NCI-H460 (cell line): ENCODE results near the gene BCL2L1. TPM values are rescaled to one million over a fixed set of nuclear protein-coding genes. Genes with fewer than 3 reads are reported as not detected.
"Not testable (repeated sequence)": the region's sequence is repeated elsewhere in the genome, so short reads cannot be mapped to it uniquely, and the experiment has no call there.

Experiments
- DNase-seq: peaks from one replicate; pipeline ENCODE4 v3.0.0-alpha.2; 2016; ENCODE audit warnings: low read depth; ENCODE audit errors: extremely low read depth
- total RNA-seq: library from RNA; depleted of rRNA; stranded (reverse); fragments of >200 nt; shearing (Covaris generic); gene quantifications from 2 replicates; pipeline ENCODE4 v1.2.3, GENCODE V29; 2014; rRNA removed

BCL2L1 gene
- total RNA-seq, 1 experiment from 2014 or later = 90.6 TPM

GRCh38 chr20:31626534-31626933, 96.1 kb downstream of the BCL2L1 start:
- not testable (repeated sequence) for DNase-seq

- DNase-seq = not testable (repeated sequence)
Measured at GRCh38 chr20:31623123-31623505, 99.6 kb downstream of the BCL2L1 start.

- no peak for DNase-seq
Measured at GRCh38 chr20:31620246-31620645, 102.4 kb downstream of the BCL2L1 start.

GRCh38 chr20:31617432-31618104, 105.1 kb downstream of the BCL2L1 start:
- no peak for DNase-seq

- DNase-seq = no peak
Measured at GRCh38 chr20:31615416-31615815, 107.3 kb downstream of the BCL2L1 start.

Other genes starting within 250 kb of the BCL2L1 start
- not detected in 2 replicates for gene DEFB124, start 247.7 kb downstream of the BCL2L1 start, total RNA-seq
- gene REM1, start 247.6 kb downstream of the BCL2L1 start, total RNA-seq = not detected in 2 replicates
- 85.3 and 97.3 TPM in 2 replicates for gene HM13, start 208.4 kb downstream of the BCL2L1 start, total RNA-seq
- 125 and 149 TPM in 2 replicates for gene ID1, start 117.6 kb downstream of the BCL2L1 start, total RNA-seq
- not detected in 2 replicates for gene COX4I2, start 85.0 kb downstream of the BCL2L1 start, total RNA-seq
- 105 and 106 TPM in 2 replicates for gene TPX2, start 16.4 kb upstream of the BCL2L1 start, total RNA-seq
- 0.10 TPM in 1 of 2 replicates, not detected in the other for gene MYLK2, start 96.5 kb upstream of the BCL2L1 start, total RNA-seq
- not detected in 2 replicates for gene FOXS1, start 122.7 kb upstream of the BCL2L1 start, total RNA-seq
- not detected in 2 replicates for gene DUSP15, start 147.7 kb upstream of the BCL2L1 start, total RNA-seq
- not detected in 2 replicates for gene TTLL9, start 147.8 kb upstream of the BCL2L1 start, total RNA-seq
- 8.0 and 10.1 TPM in 2 replicates for gene PDRG1, start 229.2 kb upstream of the BCL2L1 start, total RNA-seq
- gene XKR7, start 245.3 kb upstream of the BCL2L1 start, total RNA-seq = not detected in 2 replicates